ENCODE results near the gene SPRY2.

- TF ChIP-seq RARB (CRISPR knock-in tag; IDR thresholded peaks at IDR 0.05) (no peak), CREB5 (CRISPR knock-in tag; IDR thresholded peaks at IDR 0.05; ENCODE audit: low read depth) (no peak), GLIS3 (CRISPR knock-in tag; IDR thresholded peaks at IDR 0.05) (no peak), ZFP30 (CRISPR knock-in tag; IDR thresholded peaks at IDR 0.05) (no peak), BACH2 (CRISPR knock-in tag; IDR thresholded peaks at IDR 0.05; ENCODE audit: borderline replicate concordance) (no peak), ESRRG (CRISPR knock-in tag; IDR thresholded peaks at IDR 0.05) (no peak), SNAI2 (CRISPR knock-in tag; IDR thresholded peaks at IDR 0.05) (no peak), ZFP3 (CRISPR knock-in tag; IDR thresholded peaks at IDR 0.05) (no peak), CSRNP3 (CRISPR knock-in tag; IDR thresholded peaks at IDR 0.05) (no peak), ZNF565 (CRISPR knock-in tag; conservative IDR thresholded peaks at IDR 0.05; ENCODE audit: low read depth) (no peak), ISL1 (CRISPR knock-in tag; IDR thresholded peaks at IDR 0.05) (no peak), PATZ1 (CRISPR knock-in tag; IDR thresholded peaks at IDR 0.05; ENCODE audit: borderline replicate concordance) (no peak)
Measured at GRCh38 chr13:80340651-80341100, 250 bp downstream of the SPRY2 start.
